Posterior vena cava (tissue), 2 donors: Measurements from ENCODE around the gene CALML4. TPM values are rescaled to one million over a fixed set of nuclear protein-coding genes. Genes with fewer than 3 reads are reported as not detected.
"Not testable (repeated sequence)": the region's sequence is repeated elsewhere in the genome, so short reads cannot be mapped to it uniquely, and the experiment has no call there.

Experiments used
- DNase-seq: peaks from one replicate; pipeline ENCODE4 v3.0.0-alpha.2; 2020; ENCODE audit warnings: low spot score
- intact Hi-C, 2 donors: fragments of 100-400 bp; cut with DNase I; formaldehyde crosslinking; loops; one replicate each; pipeline versions ENCODE4 v1.14.1 to v1.14.2; 2022 to 2023
- total RNA-seq, 2 donors: library from RNA; stranded (reverse); fragmentation: NEBNext Ultra II Directional; extraction: Animal tissue kit (Norgen Biotek cat#: 25700); gene quantifications; one replicate each; pipeline ENCODE4 v1.2.1, GENCODE V29; 2021
- donor health status: DM: yes; HTN: yes; CAD: no.
- donor health status: DM: yes; HTN: yes; CAD: no.

The CALML4 gene
- total RNA-seq, 2 donors from 2014 or later: 5.7 to 8.4 TPM

DNA sequence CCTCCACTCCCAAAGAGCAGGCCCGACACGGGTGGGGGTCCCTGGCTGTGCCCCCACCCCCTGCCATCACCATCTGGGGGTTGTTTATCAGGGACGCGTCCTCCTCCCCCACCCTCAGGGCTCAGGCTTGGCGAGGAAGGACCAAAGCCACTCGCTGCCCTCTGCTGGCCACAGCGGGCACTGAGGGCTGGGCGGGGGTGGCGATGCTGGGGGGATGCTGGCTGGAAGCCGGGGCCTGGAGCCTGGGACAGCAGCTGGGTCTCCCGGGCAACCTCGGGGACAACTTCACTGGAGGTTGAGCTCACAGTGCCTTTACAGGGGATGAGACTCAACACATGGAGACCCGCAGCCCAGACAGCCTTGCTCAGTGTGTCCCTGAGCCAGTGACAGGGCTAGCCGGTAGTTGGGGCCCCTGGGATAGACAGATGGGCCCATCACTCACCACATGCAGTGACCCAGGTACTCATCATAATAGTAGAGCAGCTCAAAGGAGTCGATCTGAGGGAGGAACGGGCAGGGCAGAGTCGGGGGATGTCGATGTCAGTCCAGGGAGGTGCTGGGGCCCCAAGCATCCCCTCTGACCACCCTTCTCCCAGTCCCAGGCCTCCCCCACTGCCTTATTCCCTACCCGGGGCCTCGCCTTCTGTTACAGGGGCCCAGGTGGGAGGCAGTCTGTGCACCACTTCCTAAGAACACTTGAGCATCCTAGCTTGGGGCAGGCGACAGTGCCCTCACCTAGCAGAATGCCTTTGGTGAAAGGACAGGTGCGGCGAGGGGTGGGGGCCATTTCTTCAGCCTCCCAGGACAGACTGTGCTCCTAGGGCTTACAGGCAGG is 5.9 kb upstream of the CALML4 start:
- intact Hi-C loops: no loop called here

GRCh38 chr15:68210409-68210756 is 5.3 kb upstream of the CALML4 start:
- intact Hi-C loops: no loop called here
- peak; percentile 54 for DNase-seq

More for the DNA sequence above, 5.9 kb upstream of the CALML4 start:
- peak; percentile 90 for DNase-seq

DNA sequence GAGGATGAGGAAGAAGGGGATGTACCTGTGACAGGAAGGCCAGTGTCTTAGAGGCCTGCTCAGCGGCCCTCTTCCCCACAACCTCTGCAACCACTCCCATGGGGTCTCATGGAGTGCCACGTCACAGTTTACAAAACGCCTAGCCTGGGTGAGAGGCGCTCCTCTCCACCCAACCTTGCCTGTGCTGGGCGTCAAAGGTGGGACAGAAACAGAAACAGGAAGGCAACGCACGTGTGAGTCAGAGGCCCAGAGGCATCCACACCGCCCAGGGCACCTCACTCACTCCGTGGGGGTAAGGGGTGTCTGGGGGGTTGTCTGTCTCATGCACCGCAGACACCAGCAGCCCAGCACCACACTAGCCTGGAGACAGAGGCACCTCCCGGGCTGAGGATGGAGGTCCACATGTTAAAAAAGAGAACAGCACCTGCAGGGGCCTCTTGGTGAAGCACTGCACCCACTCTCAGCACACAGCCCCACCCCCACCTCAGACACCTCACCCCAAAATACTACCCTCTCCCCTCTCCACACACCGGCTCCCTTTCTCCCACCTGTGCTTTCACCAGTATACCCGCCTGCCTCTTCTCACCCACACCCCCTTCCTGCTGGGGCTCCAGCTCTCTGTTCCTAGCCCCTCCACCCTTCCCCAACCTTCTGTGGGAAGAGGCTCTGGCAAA is 4.7 kb upstream of the CALML4 start:
- intact Hi-C loops: loop anchor here in 1 of 2 donors (5.0 kb wide), 1 partner anchor 353 kb away; no protein-coding TSS in a partner anchor
- DNase-seq: peak; percentile 57

- DNase-seq: peak; percentile 54
- intact Hi-C loops: loop anchor here in 1 of 2 donors (5.0 kb wide), 1 partner anchor 352 kb away; no protein-coding TSS in a partner anchor
These were observed 4.1 kb upstream of the CALML4 start for GRCh38 chr15:68209272-68209671.

DNA sequence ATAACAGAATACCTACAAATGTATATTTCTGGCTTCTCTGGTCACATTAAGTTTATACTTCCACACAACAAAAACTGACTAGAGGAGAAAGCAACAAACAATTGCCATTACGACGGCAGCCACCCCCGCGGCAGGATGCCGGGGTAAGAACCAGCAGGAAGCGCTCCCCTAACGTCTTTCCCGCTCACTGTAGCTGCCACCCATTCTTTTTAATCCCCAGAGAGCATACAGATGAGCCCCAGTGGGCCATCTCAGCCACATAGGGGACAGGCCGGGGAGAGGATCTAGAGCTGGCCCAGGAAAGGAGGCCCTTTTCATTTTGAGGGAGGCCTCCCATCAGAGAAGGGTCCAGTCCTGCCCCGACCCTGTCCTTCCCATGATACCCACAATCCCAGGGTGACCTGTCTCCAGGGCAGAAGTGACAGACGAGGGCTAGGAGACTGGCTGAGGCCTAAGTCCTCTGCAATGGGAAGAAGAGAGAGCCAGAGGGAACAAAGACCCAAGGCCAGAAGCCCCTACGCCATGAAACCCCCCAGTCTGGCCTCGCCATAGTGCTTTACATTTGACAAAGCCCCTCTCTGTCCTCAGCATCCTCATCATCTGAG is 3.6 kb upstream of the CALML4 start:
- DNase-seq: peak; percentile 38
- intact Hi-C loops: loop anchor here in 1 of 2 donors (5.0 kb wide), 1 partner anchor 351 kb away; no protein-coding TSS in a partner anchor

DNA sequence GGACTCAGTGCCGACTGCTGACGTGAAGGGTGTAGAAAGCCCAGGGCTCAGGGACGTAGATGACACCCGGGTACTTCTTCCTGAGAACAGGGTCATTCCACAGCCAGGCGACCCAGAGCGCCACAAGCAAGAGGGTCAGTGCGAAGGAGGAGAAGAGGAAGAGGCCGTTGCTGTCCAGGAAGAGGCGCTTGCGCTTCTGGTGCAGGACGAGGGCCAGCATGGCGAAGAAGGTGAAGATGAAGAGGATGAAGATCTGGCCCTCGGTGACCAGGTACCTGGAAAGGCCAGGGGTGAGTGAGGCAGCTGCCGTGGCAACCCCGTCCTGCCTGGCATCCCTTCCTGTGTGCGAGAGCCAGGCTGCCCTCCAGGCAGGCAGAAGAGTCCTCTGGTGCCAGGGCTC is 3.0 kb upstream of the CALML4 start:
- peak; percentile 79 for DNase-seq
- intact Hi-C loops: loop anchor here in 1 of 2 donors (5.0 kb wide), 1 partner anchor 351 kb away; no protein-coding TSS in a partner anchor

DNA sequence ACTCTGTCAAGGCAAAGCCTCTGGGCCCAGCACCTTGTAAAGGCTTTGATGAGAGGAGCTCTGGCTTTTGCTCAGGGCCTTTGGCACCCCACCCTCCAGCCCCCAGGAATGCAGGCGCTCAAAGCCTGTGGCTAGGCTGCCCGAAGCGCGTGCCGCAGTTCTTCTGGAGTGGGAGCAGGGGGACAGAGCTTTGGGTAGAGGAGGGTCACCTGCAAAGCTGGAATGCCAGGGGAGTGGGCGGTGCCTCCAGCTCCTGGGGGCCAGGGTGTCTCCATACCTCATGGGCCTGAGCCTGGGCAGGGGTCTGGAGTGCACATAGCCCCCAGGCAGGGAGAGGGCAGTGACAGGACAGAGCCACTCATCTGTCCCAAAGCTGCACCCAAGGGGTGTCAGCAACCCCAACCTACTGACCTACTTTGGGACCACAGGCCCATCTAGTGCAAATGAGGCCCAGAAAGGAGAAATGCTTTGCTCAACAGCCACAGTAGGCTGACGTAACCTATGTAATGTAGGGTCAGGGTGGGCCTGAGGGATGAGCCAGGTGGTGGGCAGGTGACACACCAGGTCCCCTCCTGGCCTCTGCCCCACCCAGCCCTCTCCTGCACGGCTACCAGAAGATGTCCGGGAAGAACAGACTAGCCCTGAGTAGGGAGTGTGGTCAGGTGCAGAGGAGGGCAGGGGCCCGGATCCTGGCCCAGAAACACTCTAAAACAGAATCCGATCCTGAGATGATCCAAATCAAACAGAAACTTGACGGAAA is 2.2 kb upstream of the CALML4 start:
- DNase-seq: peak; percentile 78
- intact Hi-C loops: loop anchor here in 1 of 2 donors (5.0 kb wide), 1 partner anchor 350 kb away; no protein-coding TSS in a partner anchor

GRCh38 chr15:68206711-68207151 is 1.6 kb upstream of the CALML4 start:
- intact Hi-C loops: loop anchor here in 1 of 2 donors (5.0 kb wide), 1 partner anchor 349 kb away; no protein-coding TSS in a partner anchor
- peak; percentile 73 for DNase-seq

- DNase-seq: peak; percentile 92
- intact Hi-C loops: loop anchor here in 1 of 2 donors (5.0 kb wide), 1 partner anchor 349 kb away; no protein-coding TSS in a partner anchor
These were observed 915 bp upstream of the CALML4 start for GRCh38 chr15:68205954-68206539.

GRCh38 chr15:68205558-68205944 is 419 bp upstream of the CALML4 start:
- intact Hi-C loops: loop anchor here in 1 of 2 donors (5.0 kb wide), 1 partner anchor 348 kb away; no protein-coding TSS in a partner anchor

GRCh38 chr15:68204361-68204760 is 771 bp downstream of the CALML4 start:
- intact Hi-C loops: no loop called here
- DNase-seq: no peak

More at GRCh38 chr15:68205558-68205944, 419 bp upstream of the CALML4 start:
- peak; percentile 47 for DNase-seq

- DNase-seq: no peak
- intact Hi-C loops: no loop called here
These were observed 1.2 kb downstream of the CALML4 start for GRCh38 chr15:68203956-68204355.

- intact Hi-C loops: no loop called here
These were observed 1.6 kb downstream of the CALML4 start for GRCh38 chr15:68203486-68203885.

GRCh38 chr15:68202994-68203393 is 2.1 kb downstream of the CALML4 start:
- DNase-seq, intact Hi-C loops: not testable (repeated sequence)

More at GRCh38 chr15:68203486-68203885, 1.6 kb downstream of the CALML4 start:
- no peak for DNase-seq

- no peak for DNase-seq
- intact Hi-C loops: no loop called here
These were observed 3.3 kb downstream of the CALML4 start for GRCh38 chr15:68201879-68202261.

GRCh38 chr15:68201153-68201878 is 3.8 kb downstream of the CALML4 start:
- DNase-seq: no peak
- intact Hi-C loops: no loop called here

- intact Hi-C loops: no loop called here
- no peak for DNase-seq
These were observed 4.9 kb downstream of the CALML4 start for GRCh38 chr15:68200016-68200861.
